Body of pancreas (tissue), 4 donors: ENCODE results near the gene PCDHGA8. TPM values are rescaled to one million over a fixed set of nuclear protein-coding genes. Genes with fewer than 3 reads are reported as not detected.
"Not testable (repeated sequence)": the region's sequence is repeated elsewhere in the genome, so short reads cannot be mapped to it uniquely, and the experiment has no call there.

Source experiments
- ATAC-seq: fragments of 150-250 bp; one replicate; pipeline ENCODE4 v1.9.1; 2016
- DNase-seq, 4 donors: peaks; one replicate each; pipeline ENCODE4 v3.0.0-alpha.2; 2019
- H3K27ac ChIP-seq, 4 donors: fragments of 200-600 bp; sonication (generic); 1 replicate in 3 of 4; 2 replicates in 1 of 4; pipeline versions ENCODE4 v1.5.1 to v1.6.1; 2016 to 2019; ENCODE audit warnings: mild to moderate bottlenecking in 1 of 4, mixed read lengths in 1 of 4, moderate library complexity in 1 of 4
- H3K27me3 ChIP-seq, 2 donors: fragments of 200-600 bp; sonication (generic); one replicate each; pipeline ENCODE4 v1.6.0; 2016; ENCODE audit warnings: mild to moderate bottlenecking in 1 of 2
- H3K36me3 ChIP-seq, 2 donors: fragments of 200-600 bp; sonication (generic); replicated peaks in 1 of 2; 2 replicates each; pipeline ENCODE4 v1.5.1; 2016; ENCODE audit warnings: low read depth in 2 of 2; ENCODE audit not compliant: insufficient read depth in 1 of 2
- H3K4me1 ChIP-seq: fragments of 200-600 bp; sonication (generic); one replicate; pipeline ENCODE4 v1.6.0; 2016
- H3K4me3 ChIP-seq, 2 donors: fragments of 200-600 bp; sonication (generic); 1 replicate in 1 of 2; 2 replicates in 1 of 2; pipeline ENCODE4 v1.5.1; 2016 to 2019
- H3K9me3 ChIP-seq, 3 donors: fragments of 200-600 bp; sonication (generic); 1 replicate in 2 of 3; 2 replicates in 1 of 3; pipeline ENCODE4 v1.5.1; 2016
- POLR2A ChIP-seq, 3 donors: fragments of 450-650 bp; IDR thresholded peaks; one replicate each; pipeline ENCODE4 v1.6.1; 2016; ENCODE audit warnings: antibody characterized with exemption in 3 of 3, mild to moderate bottlenecking in 2 of 3
- WGBS, 2 donors: methylation state at CpG; one replicate each; pipeline ENCODE4 v1.1.5; 2017; 5-methylcytosine and 5-hydroxymethylcytosine counted together
- intact Hi-C: fragments of 100-400 bp; cut with DNase I; formaldehyde crosslinking; loops from one replicate; pipeline ENCODE4 v1.15.1; 2023
- total RNA-seq, 2 donors: library from RNA; depleted of rRNA; stranded (reverse); fragments of >200 nt; gene quantifications; one replicate each; pipeline ENCODE4 v1.1.0, GENCODE V29; 2016
- TF ChIP-seq, protein P1 (sequence below), 7 experiments: fragments of 450-650 bp in 4 of 7; fragments of 200-600 bp in 3 of 7; sonication (generic) in 3 of 7; IDR thresholded peaks; one replicate each; pipeline ENCODE4 v1.5.1; 2016 to 2019; ENCODE audit warnings: antibody characterized with exemption in 7 of 7

PCDHGA8 gene
- total RNA-seq, 2 donors from 2014 or later: 4.2 to 10.2 TPM

DNA sequence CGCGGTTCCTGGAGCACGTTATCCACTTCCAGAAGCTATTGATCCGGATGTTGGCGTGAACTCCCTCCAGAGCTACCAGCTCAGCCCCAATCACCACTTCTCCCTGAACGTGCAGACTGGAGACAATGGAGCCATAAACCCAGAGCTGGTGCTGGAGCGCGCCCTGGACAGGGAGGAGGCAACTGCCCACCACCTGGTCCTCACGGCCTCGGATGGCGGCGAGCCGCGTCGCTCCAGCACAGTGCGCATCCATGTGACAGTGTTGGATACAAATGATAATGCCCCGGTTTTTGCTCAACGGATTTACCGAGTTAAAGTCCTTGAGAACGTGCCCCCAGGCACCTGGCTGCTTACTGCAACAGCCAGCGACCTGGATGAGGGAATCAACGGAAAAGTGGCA lies 11.0 kb downstream of the PCDHGA8 start:
- Histone ChIP-seq H3K9me3 (peaks cover 0 to 71% (median 10%) of the 10 kb centered on the region in 3 donors), H3K36me3 (no peaks in the 10 kb centered on the region), H3K4me1 (no peaks in the 10 kb centered on the region), H3K27me3 (no peaks in the 10 kb centered on the region), H3K27ac (no peak overlapping the region), H3K4me3 (no peak overlapping the region)
- 23% methylated on average over 17 to 22 of the region's 22 CpGs for WGBS, 2 donors
- ATAC-seq: no peak
- TF ChIP-seq POLR2A (IDR thresholded peaks at IDR 0.05): no peak
- TF ChIP-seq, protein P1, sequence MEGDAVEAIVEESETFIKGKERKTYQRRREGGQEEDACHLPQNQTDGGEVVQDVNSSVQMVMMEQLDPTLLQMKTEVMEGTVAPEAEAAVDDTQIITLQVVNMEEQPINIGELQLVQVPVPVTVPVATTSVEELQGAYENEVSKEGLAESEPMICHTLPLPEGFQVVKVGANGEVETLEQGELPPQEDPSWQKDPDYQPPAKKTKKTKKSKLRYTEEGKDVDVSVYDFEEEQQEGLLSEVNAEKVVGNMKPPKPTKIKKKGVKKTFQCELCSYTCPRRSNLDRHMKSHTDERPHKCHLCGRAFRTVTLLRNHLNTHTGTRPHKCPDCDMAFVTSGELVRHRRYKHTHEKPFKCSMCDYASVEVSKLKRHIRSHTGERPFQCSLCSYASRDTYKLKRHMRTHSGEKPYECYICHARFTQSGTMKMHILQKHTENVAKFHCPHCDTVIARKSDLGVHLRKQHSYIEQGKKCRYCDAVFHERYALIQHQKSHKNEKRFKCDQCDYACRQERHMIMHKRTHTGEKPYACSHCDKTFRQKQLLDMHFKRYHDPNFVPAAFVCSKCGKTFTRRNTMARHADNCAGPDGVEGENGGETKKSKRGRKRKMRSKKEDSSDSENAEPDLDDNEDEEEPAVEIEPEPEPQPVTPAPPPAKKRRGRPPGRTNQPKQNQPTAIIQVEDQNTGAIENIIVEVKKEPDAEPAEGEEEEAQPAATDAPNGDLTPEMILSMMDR (IDR thresholded peaks at IDR 0.05): no peak
- DNase-seq: no peak
- intact Hi-C loops: no loop called here

DNA sequence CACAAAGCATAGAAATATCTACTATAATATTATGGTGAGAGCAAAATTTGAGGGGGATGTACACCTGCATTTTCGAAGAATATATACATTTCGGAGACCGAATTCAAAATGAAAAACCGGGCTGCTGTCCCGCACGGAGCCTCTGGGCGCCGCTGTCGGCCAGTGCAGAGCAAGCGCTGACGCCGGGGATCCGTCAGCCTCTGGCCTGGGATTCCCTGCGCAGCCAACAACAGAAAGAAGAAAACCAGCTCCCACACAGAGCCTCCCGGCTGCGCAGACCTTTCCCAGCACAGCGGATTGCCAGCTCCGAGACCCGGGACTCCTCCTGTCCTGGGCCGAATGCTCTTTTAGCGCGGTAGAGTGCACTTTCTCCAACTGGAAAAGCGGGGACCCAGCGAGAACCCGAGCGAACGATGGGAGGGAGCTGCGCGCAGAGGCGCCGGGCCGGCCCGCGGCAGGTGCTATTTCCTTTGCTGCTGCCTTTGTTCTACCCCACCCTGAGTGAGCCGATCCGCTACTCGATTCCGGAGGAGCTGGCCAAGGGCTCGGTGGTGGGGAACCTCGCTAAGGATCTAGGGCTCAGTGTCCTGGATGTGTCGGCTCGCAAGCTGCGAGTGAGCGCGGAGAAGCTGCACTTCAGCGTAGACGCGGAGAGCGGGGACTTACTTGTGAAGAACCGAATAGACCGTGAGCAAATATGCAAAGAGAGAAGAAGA lies 15.5 kb downstream of the PCDHGA8 start, which contains the start of gene PCDHGB6:
TSS of gene PCDHGB6 (plus strand) at position 232 of the 716 bp plus-strand sequence. CDS start at position 414, 182 bp downstream.
- H3K36me3 ChIP-seq, H3K27ac ChIP-seq, H3K4me1 ChIP-seq, intact Hi-C loops, H3K4me3 ChIP-seq, H3K27me3 ChIP-seq: not testable (repeated sequence)
- TF ChIP-seq, protein P1 (IDR thresholded peaks at IDR 0.05): peak in 5 of 7 experiments; percentile 37 to 55 (median 45)
- ATAC-seq (peak; percentile 73), DNase-seq (peak; percentile 27 to 56 (median 34))
- peaks cover 0 to 77% (median 11%) of the 10 kb centered on the region in 3 donors for H3K9me3 ChIP-seq
- 9 to 17% methylated on average over 31 to 49 of the region's 51 CpGs for WGBS, 2 donors

DNA sequence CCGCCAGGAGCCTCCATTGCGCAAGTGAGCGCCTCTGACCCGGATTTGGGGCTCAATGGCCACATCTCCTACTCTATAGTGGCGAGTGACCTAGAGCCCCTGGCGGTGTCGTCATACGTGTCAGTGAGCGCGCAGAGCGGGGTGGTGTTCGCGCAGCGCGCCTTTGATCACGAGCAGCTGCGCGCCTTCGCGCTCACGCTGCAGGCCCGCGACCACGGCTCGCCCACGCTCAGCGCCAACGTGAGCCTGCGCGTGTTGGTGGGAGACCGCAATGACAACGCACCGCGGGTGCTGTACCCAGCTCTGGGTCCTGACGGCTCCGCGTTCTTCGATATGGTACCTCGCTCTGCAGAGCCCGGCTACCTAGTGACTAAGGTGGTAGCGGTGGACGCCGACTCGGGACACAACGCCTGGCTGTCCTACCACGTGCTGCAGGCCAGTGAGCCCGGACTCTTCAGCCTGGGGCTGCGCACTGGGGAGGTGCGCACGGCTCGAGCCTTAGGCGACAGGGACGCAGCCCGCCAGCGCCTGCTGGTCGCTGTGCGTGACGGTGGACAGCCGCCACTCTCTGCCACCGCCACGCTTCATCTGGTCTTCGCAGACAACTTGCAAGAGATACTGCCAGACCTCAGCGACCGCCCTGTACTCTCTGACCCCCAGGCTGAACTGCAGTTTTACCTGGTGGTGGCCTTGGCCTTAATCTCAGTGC lies 17.3 kb downstream of the PCDHGA8 start:
- Histone ChIP-seq H3K36me3 (no peaks in the 10 kb centered on the region), H3K27me3 (no peaks in the 10 kb centered on the region), H3K4me1 (no peaks in the 10 kb centered on the region), H3K4me3 (no peak overlapping the region), H3K9me3 (peaks cover 0 to 77% (median 9%) of the 10 kb centered on the region in 3 donors), H3K27ac (no peak overlapping the region)
- 20 to 33% methylated on average over 6 to 62 of the region's 64 CpGs for WGBS, 2 donors
- no peak for DNase-seq
- TF ChIP-seq POLR2A (IDR thresholded peaks at IDR 0.05): no peak
- TF ChIP-seq, protein P1 (IDR thresholded peaks at IDR 0.05): no peak
- intact Hi-C loops: loop anchor here (10.0 kb wide), 1 partner anchor 105 kb away; no protein-coding TSS in a partner anchor
- ATAC-seq: no peak

DNA sequence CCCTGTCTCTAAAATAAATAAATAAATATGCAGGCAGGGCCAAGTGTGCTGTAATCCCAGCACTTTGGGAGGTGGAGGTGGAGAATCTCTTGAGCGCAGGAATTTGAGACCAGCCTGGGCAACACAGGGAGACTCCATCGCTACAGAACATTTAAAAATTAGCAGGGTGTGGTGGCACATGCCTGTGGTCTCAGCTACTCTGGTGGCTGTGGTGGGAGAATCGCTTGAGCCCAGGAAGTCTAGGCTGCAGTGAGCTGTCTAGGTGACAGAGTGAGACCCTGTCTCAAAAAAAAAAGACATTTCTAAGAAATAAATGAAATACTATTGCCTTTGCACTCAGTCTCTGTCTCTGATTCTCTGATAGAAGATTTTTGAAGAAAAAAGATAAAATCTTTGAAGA lies 19.1 kb downstream of the PCDHGA8 start:
- no peak for DNase-seq
- Histone ChIP-seq H3K4me1 (no peaks in the 10 kb centered on the region), H3K36me3 (no peaks in the 10 kb centered on the region), H3K27ac (no peak overlapping the region), H3K9me3 (peaks cover 0 to 68% (median 5%) of the 10 kb centered on the region in 3 donors), H3K27me3 (no peaks in the 10 kb centered on the region), H3K4me3 (no peak overlapping the region)
- TF ChIP-seq, protein P1 (IDR thresholded peaks at IDR 0.05): no peak
- no peak for TF ChIP-seq POLR2A (IDR thresholded peaks at IDR 0.05)
- intact Hi-C loops: loop anchor here (10.0 kb wide), 1 partner anchor 103 kb away; no protein-coding TSS in a partner anchor
- ATAC-seq: no peak
- WGBS, 2 donors: 61 to 66% methylated on average over 3 of the region's 3 CpGs
